Nephron (organoid): ENCODE measurements around the gene SGSH.
A peak's percentile ranks its signal among the peaks of the same experiment; 100 is the strongest.

ENCODE experiments used
- H3K27ac Mint-ChIP-seq, 3 experiments: 2 replicates each; pipeline ENCODE4 v1.8.0; 2020; ENCODE audit warnings: mixed read lengths in 3 of 3, mild to moderate bottlenecking in 2 of 3, moderate library complexity in 1 of 3
- H3K27me3 Mint-ChIP-seq: 2 replicates; pipeline ENCODE4 v1.8.0; 2021; ENCODE audit warnings: low read depth, mild to moderate bottlenecking, moderate library complexity, mixed read lengths
- H3K36me3 Mint-ChIP-seq: 2 replicates; pipeline ENCODE4 v1.8.0; 2020; ENCODE audit warnings: low read depth, mixed read lengths
- H3K4me1 Mint-ChIP-seq: 2 replicates; pipeline ENCODE4 v1.8.0; 2020; ENCODE audit warnings: mixed read lengths
- H3K4me3 Mint-ChIP-seq, 3 experiments: 2 replicates each; pipeline ENCODE4 v1.8.0; 2020; ENCODE audit warnings: mild to moderate bottlenecking in 3 of 3, mixed read lengths in 3 of 3, moderate library complexity in 2 of 3
- H3K9me3 Mint-ChIP-seq: 2 replicates; pipeline ENCODE4 v1.8.0; 2020; ENCODE audit warnings: mixed read lengths
- TF ChIP-seq, protein P1 (sequence below), 3 experiments: fragments of 200-600 bp; sonication (generic); IDR thresholded peaks; one replicate each; pipeline ENCODE4 v1.5.0; 2021; ENCODE audit warnings: antibody characterized with exemption in 3 of 3; ENCODE audit not compliant: unreplicated experiment in 3 of 3

Gene SGSH

DNA sequence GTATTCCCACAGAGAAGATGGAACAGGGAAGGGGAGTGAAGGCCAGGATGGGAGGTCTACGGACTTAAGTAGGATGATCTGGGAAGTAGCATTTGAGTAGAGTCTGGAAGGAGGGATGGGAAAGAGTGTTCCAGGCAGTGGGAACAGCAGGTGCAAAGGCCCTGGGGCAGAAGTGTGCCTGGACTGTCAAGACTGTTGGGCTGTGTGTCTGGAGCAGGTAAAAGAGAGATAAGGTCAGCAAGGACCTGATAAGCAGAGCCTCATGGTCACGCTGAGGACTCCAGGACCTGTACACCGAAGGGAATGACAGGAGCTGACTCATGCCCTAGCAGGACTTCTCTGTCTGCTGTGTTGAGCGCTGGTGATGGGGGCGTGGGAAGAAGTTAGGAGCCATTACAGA is 51.0 kb downstream of the SGSH start:
- TF ChIP-seq, protein P1, sequence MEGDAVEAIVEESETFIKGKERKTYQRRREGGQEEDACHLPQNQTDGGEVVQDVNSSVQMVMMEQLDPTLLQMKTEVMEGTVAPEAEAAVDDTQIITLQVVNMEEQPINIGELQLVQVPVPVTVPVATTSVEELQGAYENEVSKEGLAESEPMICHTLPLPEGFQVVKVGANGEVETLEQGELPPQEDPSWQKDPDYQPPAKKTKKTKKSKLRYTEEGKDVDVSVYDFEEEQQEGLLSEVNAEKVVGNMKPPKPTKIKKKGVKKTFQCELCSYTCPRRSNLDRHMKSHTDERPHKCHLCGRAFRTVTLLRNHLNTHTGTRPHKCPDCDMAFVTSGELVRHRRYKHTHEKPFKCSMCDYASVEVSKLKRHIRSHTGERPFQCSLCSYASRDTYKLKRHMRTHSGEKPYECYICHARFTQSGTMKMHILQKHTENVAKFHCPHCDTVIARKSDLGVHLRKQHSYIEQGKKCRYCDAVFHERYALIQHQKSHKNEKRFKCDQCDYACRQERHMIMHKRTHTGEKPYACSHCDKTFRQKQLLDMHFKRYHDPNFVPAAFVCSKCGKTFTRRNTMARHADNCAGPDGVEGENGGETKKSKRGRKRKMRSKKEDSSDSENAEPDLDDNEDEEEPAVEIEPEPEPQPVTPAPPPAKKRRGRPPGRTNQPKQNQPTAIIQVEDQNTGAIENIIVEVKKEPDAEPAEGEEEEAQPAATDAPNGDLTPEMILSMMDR (IDR thresholded peaks at IDR 0.05; ENCODE audit: unreplicated experiment in 3 of 3) = no peak
- no peak overlapping the region for H3K27ac Mint-ChIP-seq
- H3K4me1 Mint-ChIP-seq = peaks cover 7% of the 10 kb centered on the region
- no peaks in the 10 kb centered on the region for H3K9me3 Mint-ChIP-seq
- H3K36me3 Mint-ChIP-seq = no peaks in the 10 kb centered on the region
- no peak overlapping the region for H3K4me3 Mint-ChIP-seq
- peaks cover 19% of the 10 kb centered on the region for H3K27me3 Mint-ChIP-seq

DNA sequence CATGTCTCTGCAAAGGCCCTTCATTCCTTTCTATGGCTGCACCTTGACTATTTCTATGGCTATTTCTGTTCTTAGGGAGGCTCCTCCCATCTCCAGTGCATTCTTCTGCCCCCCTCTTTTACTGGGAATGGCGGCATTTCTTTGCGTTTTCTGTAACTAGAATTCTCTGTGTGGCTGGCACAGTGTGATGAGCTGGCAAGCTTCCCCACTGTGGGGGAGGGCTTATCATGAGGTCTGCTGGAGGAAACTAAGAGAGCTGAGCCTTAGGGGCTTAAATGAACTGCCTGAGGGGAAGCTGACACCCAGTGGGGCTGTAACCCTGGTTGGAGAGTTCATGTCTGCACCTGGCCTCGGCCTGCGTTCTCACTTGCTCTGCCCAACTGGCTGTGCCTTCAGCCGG is 51.8 kb downstream of the SGSH start:
- Mint-ChIP-seq H3K9me3 (no peaks in the 10 kb centered on the region), H3K4me1 (peaks cover 7% of the 10 kb centered on the region), H3K27ac (no peak overlapping the region), H3K27me3 (peaks cover 19% of the 10 kb centered on the region), H3K36me3 (no peaks in the 10 kb centered on the region), H3K4me3 (no peak overlapping the region)
- TF ChIP-seq, protein P1 (IDR thresholded peaks at IDR 0.05; ENCODE audit: unreplicated experiment in 3 of 3) = no peak

DNA sequence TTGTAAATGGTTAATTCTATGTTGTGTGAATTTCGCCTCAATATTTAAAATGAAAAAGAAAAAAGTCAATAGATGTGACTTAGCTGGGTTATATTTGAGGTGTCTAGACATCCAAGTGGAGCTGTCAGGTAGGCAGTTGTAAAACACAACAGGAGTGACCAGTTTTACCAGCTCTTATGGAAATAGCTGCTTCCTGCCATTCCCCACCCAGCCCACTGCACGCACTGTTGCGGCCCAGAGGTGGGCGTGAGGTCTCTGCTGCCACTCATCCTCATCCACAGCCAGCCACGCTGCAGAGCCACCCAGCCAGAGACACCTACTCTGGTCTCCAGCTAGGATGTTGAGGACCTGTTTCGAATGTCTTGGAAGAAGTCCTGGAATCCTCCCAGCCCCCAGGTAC is 53.7 kb downstream of the SGSH start:
- Mint-ChIP-seq H3K27ac (no peak overlapping the region), H3K4me3 (no peak overlapping the region), H3K27me3 (peaks cover 18% of the 10 kb centered on the region), H3K4me1 (peaks cover 7% of the 10 kb centered on the region), H3K9me3 (no peaks in the 10 kb centered on the region), H3K36me3 (no peaks in the 10 kb centered on the region)
- TF ChIP-seq, protein P1 (IDR thresholded peaks at IDR 0.05; ENCODE audit: unreplicated experiment in 3 of 3) = no peak

DNA sequence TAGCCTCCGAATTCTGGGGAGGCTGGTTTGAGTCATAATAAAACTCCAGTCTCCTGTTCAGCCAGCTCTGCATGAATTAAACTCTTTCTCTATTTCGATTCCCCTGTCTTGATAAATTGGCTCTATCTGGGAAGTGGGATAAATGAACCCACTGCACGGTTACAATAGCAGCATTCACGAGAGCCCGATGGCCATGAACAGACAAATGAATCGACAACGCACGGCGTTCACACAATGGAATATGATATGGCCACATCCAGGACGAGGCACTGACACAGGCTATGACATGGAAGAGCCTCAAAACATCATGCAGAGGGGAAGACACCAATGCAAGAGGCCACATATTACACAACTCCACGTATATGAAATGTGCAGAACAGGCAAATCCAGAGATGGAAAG is 55.9 kb downstream of the SGSH start:
- no peaks in the 10 kb centered on the region for H3K36me3 Mint-ChIP-seq
- no peak overlapping the region for H3K27ac Mint-ChIP-seq
- TF ChIP-seq, protein P1 (IDR thresholded peaks at IDR 0.05; ENCODE audit: unreplicated experiment in 3 of 3) = no peak
- H3K27me3 Mint-ChIP-seq = peaks cover 7% of the 10 kb centered on the region
- H3K9me3 Mint-ChIP-seq = no peaks in the 10 kb centered on the region
- peaks cover 27% of the 10 kb centered on the region for H3K4me1 Mint-ChIP-seq
- no peak overlapping the region for H3K4me3 Mint-ChIP-seq

DNA sequence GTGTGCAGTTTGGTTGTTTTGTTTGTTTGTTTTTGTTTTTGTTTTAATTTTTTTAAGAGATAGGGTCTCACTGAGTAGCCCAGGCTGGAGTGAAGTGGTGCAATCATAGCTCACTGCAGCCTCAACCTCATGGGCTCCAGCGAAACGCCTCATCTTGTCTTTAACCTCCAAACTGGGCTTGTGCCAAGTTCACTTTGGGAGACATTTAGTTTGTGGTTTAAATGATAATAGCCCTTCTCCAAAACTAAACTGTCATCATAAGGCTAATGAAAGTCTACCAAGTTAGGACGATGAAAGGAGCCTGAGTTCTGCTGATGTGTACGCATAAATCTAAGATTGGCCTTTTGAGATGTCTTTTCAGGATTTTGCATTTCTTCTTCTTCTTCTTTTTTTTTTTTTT is 56.8 kb downstream of the SGSH start:
- H3K4me1 Mint-ChIP-seq = peaks cover 25% of the 10 kb centered on the region
- no peak overlapping the region for H3K27ac Mint-ChIP-seq
- H3K4me3 Mint-ChIP-seq = no peak overlapping the region
- TF ChIP-seq, protein P1 (IDR thresholded peaks at IDR 0.05; ENCODE audit: unreplicated experiment in 3 of 3) = no peak
- peaks cover 3% of the 10 kb centered on the region for H3K27me3 Mint-ChIP-seq
- no peaks in the 10 kb centered on the region for H3K9me3 Mint-ChIP-seq
- H3K36me3 Mint-ChIP-seq = no peaks in the 10 kb centered on the region

DNA sequence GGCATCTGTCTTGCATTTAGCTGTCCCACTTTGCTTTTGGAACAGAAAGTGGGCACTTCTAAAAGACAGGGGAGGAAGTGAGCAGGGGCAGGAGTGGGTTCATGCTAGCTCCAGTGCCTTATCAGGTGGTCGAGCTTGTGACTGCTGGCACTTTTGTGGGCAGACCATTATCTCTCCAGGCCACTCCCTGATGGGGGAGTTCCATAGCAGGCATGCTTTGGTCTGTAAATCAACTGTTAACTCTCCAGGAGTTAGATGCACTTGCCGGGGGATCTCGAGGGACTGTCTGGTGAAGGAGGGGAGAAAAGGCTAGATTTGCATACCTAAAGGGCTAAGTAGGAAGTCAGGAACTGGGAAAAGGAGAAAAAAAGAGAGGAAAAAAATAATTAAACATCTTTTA is 59.6 kb downstream of the SGSH start:
- Mint-ChIP-seq H3K27ac (peak overlapping the region in 1 of 3 experiments; percentile 55), H3K9me3 (peaks cover 6% of the 10 kb centered on the region), H3K36me3 (no peaks in the 10 kb centered on the region), H3K4me1 (peaks cover 20% of the 10 kb centered on the region), H3K27me3 (no peaks in the 10 kb centered on the region), H3K4me3 (peak overlapping the region in 1 of 3 experiments; percentile 16)
- TF ChIP-seq, protein P1 (IDR thresholded peaks at IDR 0.05; ENCODE audit: unreplicated experiment in 3 of 3) = no peak
